ENCODE results near the gene PPP1R8. TPM values are rescaled to one million over a fixed set of nuclear protein-coding genes. Genes with fewer than 3 reads are reported as not detected.
A peak's percentile ranks its signal among the peaks of the same experiment; 100 is the strongest.
"Not testable (repeated sequence)": the region's sequence is repeated elsewhere in the genome, so short reads cannot be mapped to it uniquely, and the experiment has no call there.

Gene PPP1R8
- total and polyA plus RNA-seq, 2 donors, result 36.0 to 46.3 TPM

DNA sequence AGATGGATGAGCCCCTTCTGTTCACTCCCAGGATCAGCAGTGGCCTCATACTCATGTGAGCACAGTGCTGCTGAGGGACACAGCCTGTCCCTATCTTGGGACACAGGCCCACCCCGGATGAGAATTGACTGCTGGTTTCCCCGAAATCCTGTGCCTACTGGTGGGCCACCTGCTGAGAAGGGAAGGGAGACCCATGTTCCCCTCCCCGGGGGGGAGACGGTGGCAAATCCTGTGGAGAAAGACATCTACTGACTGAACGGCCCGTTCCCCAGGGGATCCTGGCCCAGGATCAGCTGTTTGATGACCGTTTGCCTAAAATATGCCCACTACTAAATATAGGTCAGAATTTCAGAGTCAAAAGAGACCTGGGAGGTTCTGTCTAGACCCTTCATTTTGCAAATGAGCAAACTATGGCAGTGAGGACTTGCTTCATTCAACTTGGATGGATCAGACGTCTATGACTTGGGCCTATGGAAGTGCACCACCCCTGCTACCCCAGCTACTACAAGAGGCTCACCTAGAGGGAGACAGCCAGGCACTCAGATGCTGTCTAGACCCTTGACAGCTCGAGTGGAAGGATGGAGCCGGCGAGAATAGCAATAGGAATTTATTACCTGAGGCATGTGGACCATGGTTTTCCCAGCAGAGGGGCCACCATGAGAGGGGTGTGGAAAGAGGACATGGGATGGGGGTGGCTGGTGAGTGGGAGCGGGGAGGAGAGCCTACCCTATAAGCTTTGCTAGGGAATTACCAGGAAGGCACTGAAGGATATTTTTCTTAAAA is 26.2 kb downstream of the PPP1R8 start:
- Histone ChIP-seq H3K4me1 (ENCODE audit: insufficient read depth) (no peaks in the 10 kb centered on the region), H3K4me3 (ENCODE audit: low read depth, low read length) (no peak overlapping the region), H3K36me3 (ENCODE audit: insufficient read depth) (no peaks in the 10 kb centered on the region), H3K27ac (ENCODE audit: low read depth) (no peak overlapping the region)
- 69% methylated on average over 12 of the region's 12 CpGs for WGBS
- no peak for DNase-seq (ENCODE audit: extremely low spot score)

DNA sequence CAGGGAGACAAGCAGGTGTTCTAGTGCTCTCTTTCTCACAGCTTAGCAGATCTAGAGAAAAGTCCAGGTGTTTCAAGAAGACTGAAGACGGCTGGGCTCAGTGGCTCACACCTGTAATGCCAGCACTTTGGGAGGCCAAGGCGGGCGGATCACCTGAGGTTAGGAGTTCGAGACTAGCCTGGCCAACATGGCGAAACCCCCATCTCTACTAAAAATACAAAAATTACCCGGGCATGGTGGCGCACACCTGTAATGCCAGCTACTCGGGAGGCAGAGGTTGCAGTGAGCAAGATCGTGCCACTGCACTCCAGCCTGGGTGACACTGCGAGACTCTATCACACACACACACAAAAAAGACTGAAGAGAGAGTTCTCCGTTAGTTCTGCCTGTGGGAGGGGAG is 27.0 kb downstream of the PPP1R8 start:
- not testable (repeated sequence) for H3K36me3 ChIP-seq (ENCODE audit: insufficient read depth); H3K4me3 ChIP-seq (ENCODE audit: low read depth, low read length); H3K27ac ChIP-seq (ENCODE audit: low read depth); DNase-seq (ENCODE audit: extremely low spot score); H3K4me1 ChIP-seq (ENCODE audit: insufficient read depth)
- 86% methylated on average over 11 of the region's 11 CpGs for WGBS

DNA sequence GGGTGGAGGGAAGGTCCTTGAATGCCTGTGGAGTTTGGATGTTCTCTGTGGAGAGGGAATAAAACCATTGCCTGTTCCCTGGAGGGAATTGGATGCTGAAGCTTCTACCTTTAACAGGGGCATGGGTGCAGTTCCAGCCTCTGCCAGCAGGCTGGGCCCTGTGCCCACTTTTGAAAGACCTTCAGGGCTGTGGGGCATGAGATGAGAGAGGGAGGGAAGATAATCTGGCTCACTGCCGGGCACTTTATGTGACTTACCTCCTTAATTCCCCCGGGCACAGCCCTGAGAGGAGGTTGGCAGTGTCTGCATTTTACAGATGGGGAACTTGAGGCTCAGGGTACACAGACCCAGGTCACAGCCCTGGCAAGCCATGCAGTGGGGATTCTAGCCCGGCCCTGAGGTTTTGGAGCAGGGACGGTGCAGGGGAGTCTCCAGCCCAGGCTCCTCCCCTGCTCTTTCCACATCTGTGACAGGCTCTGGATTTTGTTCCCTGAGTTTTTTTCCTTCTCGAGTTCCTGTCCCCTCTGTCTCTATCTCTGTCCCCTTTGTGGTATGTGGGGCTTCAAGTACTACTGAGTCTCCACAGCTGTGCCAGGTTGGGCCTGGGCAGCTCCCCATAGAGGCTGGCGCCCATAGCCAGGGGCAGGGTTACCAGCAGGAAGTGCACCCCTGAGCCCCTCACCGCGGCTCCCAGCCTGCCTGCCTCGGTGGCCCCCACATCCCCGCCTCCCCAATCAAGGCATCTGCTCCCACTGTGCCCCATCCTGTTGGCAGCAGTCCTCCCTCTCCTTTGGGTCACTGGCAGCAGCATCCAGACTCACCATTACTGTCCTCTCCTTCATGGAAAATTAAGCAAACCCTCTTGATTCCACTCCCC is 27.7 kb downstream of the PPP1R8 start:
- Histone ChIP-seq H3K4me1 (ENCODE audit: insufficient read depth) (no peaks in the 10 kb centered on the region), H3K4me3 (ENCODE audit: low read depth, low read length) (no peak overlapping the region), H3K36me3 (ENCODE audit: insufficient read depth) (no peaks in the 10 kb centered on the region), H3K27ac (ENCODE audit: low read depth) (no peak overlapping the region)
- peak; percentile 25 for DNase-seq (ENCODE audit: extremely low spot score)
- WGBS, result 30% methylated on average over 10 of the region's 10 CpGs

DNA sequence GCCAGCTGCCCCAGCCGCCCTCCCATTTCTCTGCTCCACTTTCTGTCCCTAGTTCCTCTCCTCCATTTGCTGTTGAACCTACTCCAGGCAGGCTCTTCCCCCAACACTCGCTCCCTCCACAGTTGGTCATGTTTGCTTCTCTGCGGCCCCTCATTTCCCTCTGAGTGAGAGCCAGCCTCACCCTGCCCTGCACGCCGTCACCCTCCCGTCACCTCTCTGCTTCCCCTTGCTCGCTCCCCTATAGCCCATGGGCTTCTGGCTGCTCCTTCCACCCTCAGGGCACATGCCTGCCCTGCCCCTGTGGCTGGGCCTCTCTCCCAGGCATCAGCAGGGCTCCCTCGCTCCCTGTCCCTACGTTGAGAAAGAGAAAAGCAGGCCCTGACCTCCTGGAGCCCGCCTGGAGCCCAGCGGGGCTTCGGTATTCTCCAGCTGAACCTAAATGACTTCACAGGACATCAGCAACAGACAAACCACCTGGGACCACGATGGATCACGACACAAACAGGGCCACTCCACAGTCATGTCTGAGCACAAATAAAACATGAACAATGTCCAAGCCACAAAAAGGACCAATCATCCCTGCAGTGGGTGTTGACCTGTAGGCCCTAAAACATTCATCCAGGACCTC is 28.5 kb downstream of the PPP1R8 start:
- Histone ChIP-seq H3K4me3 (ENCODE audit: low read depth, low read length) (no peak overlapping the region), H3K4me1 (ENCODE audit: insufficient read depth) (no peaks in the 10 kb centered on the region), H3K27ac (ENCODE audit: low read depth) (no peak overlapping the region), H3K36me3 (ENCODE audit: insufficient read depth) (no peaks in the 10 kb centered on the region)
- no peak for DNase-seq (ENCODE audit: extremely low spot score)
- 83% methylated on average over 14 of the region's 14 CpGs for WGBS

DNA sequence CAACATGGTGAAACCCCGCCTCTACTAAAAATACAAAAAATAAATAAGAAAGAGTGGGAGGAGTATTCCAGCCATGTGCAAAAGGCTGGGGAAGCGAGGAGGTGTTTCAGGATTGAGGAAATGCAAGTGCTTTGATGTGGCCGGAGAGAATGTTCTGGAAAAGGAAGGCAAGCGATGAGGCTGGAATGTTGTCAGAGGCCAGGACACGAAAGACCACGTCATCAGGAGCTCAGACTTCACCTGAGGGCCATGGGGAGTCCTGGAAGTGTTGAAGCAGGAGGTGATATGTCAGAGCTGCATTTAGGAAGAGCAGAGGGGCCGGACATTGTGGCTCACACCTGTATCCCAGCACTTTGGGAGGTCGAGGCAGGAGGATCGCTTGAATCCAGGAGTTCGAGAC is 30.9 kb downstream of the PPP1R8 start:
- Histone ChIP-seq H3K36me3 (ENCODE audit: insufficient read depth) (no peaks in the 10 kb centered on the region), H3K4me3 (ENCODE audit: low read depth, low read length) (no peak overlapping the region), H3K4me1 (ENCODE audit: insufficient read depth) (no peaks in the 10 kb centered on the region), H3K27ac (ENCODE audit: low read depth) (no peak overlapping the region)
- no peak for DNase-seq (ENCODE audit: extremely low spot score)
- WGBS, result 93% methylated on average over 10 of the region's 10 CpGs

DNA sequence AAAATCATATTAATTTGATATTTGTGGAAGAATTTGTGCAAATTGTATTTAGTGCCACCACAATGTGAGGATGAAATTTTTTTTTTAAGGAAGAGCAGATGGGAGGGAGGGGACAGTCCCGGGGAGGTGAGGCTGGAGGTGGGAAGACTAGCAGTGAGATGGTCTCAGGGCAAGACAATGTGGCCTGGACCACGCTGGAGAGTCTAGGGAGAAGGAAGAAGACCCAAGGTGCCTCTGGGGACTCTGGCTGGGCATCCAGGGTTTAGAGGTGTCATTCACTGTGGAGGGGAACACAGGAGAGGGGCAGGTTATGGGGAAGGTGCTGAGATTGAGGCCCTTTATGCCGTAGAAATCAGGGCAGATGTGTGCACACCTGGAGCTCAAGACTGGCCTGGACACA is 31.4 kb downstream of the PPP1R8 start:
- H3K36me3 ChIP-seq (ENCODE audit: insufficient read depth), result no peaks in the 10 kb centered on the region
- no peak overlapping the region for H3K4me3 ChIP-seq (ENCODE audit: low read depth, low read length)
- WGBS, result 81% methylated on average over 3 of the region's 3 CpGs
- no peak for DNase-seq (ENCODE audit: extremely low spot score)
- no peaks in the 10 kb centered on the region for H3K4me1 ChIP-seq (ENCODE audit: insufficient read depth)
- H3K27ac ChIP-seq (ENCODE audit: low read depth), result no peak overlapping the region

DNA sequence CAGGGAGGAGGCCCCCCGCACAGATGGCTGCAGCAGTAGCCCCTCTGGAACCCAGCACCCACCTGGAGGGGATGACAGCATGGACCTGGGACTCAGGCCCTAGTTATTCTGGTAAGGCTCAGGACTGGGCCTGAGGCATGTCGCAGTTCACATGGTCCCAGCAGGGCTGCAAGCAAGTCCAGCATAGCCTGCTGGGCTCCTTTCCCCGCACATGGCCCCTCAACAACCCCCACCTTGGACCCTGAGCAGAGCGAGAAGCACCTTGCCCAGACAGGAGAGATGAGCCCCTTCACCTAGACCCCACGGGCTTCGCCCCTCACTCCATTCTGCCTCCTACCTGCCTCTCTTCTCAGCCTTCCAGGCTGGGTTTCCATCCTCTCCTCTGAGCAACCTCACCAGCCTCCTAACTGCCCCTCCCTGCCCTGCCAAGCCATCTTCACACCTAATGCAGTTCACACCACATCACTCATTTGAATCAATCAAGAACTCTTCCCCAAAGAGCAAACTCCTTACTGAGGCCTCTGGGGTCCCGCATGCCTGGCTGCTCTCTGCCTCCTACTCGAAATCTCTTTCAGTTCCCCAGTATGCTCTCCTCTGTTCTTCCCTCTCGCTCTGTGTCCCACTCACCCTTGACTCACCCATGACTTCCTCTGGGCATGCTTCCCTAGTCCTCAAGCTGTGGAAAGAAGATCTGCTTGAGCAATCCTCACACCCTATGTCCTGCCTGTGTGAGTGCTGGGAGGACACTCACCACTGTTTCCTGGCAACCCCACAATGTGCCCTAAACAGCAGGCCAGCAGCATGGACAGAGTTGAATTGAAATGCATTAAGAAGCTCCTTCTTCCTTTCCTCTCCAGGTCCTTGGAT is 32.3 kb downstream of the PPP1R8 start:
- WGBS, result 87% methylated on average over 9 of the region's 9 CpGs
- Histone ChIP-seq H3K4me1 (ENCODE audit: insufficient read depth) (no peaks in the 10 kb centered on the region), H3K36me3 (ENCODE audit: insufficient read depth) (no peaks in the 10 kb centered on the region), H3K27ac (ENCODE audit: low read depth) (no peak overlapping the region), H3K4me3 (ENCODE audit: low read depth, low read length) (no peak overlapping the region)
- no peak for DNase-seq (ENCODE audit: extremely low spot score)

DNA sequence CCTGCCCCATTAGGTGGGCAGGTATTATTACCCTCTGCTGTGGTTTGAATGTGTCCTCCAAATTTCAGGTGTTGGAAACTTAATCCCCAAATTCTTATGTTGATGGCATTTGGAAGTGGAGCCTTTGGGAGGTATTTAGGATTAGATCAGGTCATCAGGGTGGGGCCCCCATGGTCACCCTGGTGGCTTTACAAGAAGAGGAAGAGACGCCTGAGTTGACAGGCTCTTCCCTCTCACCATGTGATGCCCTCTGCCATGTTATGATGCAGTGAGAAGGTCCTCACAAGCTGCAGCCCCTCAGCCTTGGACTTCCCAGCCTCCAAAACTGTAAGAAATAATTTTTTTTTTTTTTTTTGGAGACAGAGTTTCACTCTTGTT is 32.9 kb downstream of the PPP1R8 start:
- 79% methylated on average over 1 of the region's 1 CpG for WGBS
- no peak for DNase-seq (ENCODE audit: extremely low spot score)
- H3K36me3 ChIP-seq (ENCODE audit: insufficient read depth), result no peaks in the 10 kb centered on the region
- no peak overlapping the region for H3K27ac ChIP-seq (ENCODE audit: low read depth)
- H3K4me1 ChIP-seq (ENCODE audit: insufficient read depth), result no peaks in the 10 kb centered on the region
- H3K4me3 ChIP-seq (ENCODE audit: low read depth, low read length), result no peak overlapping the region

DNA sequence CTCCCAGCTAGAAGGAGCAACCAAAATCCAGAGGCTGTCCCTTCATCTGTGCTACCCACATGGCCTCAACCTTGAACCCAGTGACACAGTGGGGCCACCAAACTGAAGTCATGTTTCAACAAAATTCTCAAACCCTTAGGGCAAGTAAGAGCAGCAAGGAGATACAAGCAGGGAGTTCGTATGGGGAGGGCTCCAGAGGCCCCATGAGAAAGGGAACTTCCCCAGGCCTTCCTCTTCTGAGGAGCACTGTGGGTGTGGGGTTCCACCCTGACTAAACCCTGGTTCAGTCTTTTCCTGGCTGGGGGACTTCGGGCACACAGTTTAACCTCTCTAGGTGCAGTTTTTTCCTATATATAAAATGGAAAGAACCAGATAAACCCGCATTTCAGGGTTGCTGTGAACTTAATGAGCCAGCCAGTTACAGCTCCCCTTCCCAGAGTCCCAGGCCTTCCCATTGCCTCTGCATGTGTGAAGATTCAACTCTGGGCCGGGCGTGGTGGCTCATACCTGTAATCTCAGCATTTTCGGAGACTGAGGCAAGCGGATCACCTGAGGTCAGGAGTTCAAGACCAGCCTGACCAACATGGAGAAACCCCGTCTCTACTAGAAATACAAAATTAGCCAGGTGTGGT is 33.8 kb downstream of the PPP1R8 start:
- DNase-seq (ENCODE audit: extremely low spot score), result no peak
- no peak overlapping the region for H3K27ac ChIP-seq (ENCODE audit: low read depth)
- WGBS, result 77% methylated on average over 8 of the region's 8 CpGs
- H3K36me3 ChIP-seq (ENCODE audit: insufficient read depth), result no peaks in the 10 kb centered on the region
- H3K4me3 ChIP-seq (ENCODE audit: low read depth, low read length), result no peak overlapping the region
- H3K4me1 ChIP-seq (ENCODE audit: insufficient read depth), result no peaks in the 10 kb centered on the region

DNA sequence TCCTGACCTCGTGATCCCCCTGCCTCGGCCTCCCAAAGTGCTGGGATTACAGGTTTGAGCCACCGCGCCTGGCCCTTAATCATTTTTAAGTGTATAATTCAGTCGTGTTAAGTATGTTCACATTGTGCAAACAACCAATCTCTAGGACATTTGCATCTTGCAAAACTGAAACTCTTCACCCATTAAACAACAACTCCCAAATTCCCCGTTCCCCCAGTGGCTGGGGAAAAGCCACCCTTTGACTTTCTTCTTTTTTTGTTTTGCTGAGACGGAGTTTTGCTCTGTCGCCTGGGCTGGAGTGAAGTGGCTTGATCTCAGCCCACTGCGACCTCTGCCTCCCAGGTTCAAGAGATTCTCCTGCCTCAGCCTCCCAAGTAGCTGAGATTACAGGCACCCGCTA is 35.2 kb downstream of the PPP1R8 start:
- Histone ChIP-seq H3K36me3 (ENCODE audit: insufficient read depth) (no peaks in the 10 kb centered on the region), H3K4me1 (ENCODE audit: insufficient read depth) (no peaks in the 10 kb centered on the region), H3K27ac (ENCODE audit: low read depth) (no peak overlapping the region), H3K4me3 (ENCODE audit: low read depth, low read length) (no peak overlapping the region)
- WGBS, result 91% methylated on average over 10 of the region's 10 CpGs
- no peak for DNase-seq (ENCODE audit: extremely low spot score)

DNA sequence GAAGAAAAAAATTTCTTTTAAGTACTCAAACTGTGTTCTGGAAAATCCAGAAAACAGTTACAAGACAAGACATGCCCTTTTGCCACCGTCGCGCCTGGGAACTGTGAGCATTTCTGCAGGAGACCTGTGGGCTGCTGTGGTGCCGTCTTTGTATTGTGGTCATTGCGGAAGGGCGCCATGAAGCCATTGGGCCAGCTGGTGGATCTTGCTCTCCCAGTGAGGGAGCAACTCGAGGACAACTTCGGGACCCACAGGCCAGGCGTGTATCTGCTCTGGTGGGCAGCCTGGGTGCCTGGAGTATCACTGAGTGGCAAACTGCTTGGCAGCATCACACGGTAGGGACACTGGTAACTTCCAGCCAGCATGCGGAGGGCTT is 38.0 kb downstream of the PPP1R8 start:
- Histone ChIP-seq H3K27ac (ENCODE audit: low read depth) (no peak overlapping the region), H3K36me3 (ENCODE audit: insufficient read depth) (no peaks in the 10 kb centered on the region), H3K4me3 (ENCODE audit: low read depth, low read length) (no peak overlapping the region), H3K4me1 (ENCODE audit: insufficient read depth) (no peaks in the 10 kb centered on the region)
- DNase-seq (ENCODE audit: extremely low spot score), result no peak
- 81% methylated on average over 11 of the region's 11 CpGs for WGBS

DNA sequence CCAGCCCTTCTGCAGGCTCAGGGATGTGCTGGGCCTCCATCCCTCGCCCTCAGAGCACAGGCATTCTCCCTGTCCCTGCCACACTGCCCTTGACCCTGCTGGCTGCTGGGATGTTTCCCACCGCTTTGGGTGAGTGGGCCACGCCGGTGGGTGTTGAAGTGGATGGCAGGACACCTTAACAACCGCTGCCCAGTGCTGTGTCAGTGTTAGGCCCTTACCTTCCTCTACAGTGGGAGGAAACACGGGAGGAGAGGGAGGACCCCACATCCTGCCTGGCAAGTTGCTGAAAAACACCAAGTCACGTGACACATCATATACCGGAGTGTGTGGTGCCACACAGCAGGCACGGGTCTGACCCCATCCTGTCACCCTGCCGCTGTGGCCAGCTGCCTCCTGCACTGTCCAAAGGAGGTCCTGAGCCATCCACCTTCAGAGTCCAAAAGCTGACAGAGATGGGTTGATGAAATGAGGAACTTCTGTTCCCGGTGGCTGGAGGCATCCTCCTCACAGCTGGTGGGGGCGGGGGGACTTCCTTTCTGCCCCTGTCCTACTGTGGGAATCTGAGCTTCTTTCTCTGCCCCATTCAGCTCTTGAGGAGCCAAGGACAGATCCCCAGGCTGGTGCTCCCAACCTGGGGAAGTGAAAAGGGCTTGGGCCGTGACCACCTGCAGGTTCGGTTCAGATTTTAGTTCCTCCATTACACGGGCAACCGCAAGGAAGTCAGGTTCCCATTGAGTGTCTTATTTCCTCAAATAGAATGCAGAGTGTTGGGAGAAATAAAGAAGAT is 38.5 kb downstream of the PPP1R8 start:
- Histone ChIP-seq H3K4me1 (ENCODE audit: insufficient read depth) (no peaks in the 10 kb centered on the region), H3K36me3 (ENCODE audit: insufficient read depth) (no peaks in the 10 kb centered on the region), H3K4me3 (ENCODE audit: low read depth, low read length) (no peak overlapping the region), H3K27ac (ENCODE audit: low read depth) (no peak overlapping the region)
- WGBS, result 61% methylated on average over 16 of the region's 16 CpGs
- no peak for DNase-seq (ENCODE audit: extremely low spot score)

Measured in urinary bladder (tissue), 4 donors.